K562 (cell line): ENCODE data around the gene IBTK. TPM values are rescaled to one million over a fixed set of nuclear protein-coding genes. Genes with fewer than 3 reads are reported as not detected.

Experiments
- ARID1B ChIP-seq: fragments of 450-650 bp; IDR thresholded peaks from 2 replicates; pipeline ENCODE4 v1.6.1; 2016; ENCODE audit warnings: antibody characterized with exemption, mild to moderate bottlenecking, inconsistent platforms
- CBFB ChIP-seq: sonication (generic); formaldehyde crosslinking; IDR thresholded peaks from 2 replicates; pipeline ENCODE4 v1.4.0; 2020; ENCODE audit warnings: mild to moderate bottlenecking, missing genetic modification reagents
- CCNT2 ChIP-seq: IDR thresholded peaks from 2 replicates; pipeline ENCODE4 v1.6.1; 2011; ENCODE audit warnings: borderline replicate concordance, low read depth, mild to moderate bottlenecking, moderate library complexity, mixed read lengths, low read length; ENCODE audit not compliant: insufficient read length; ENCODE audit errors: extremely low read depth
- CEBPG ChIP-seq, 3 experiments: fragments of 200-800 bp in 1 of 3; sonication (Bioruptor generic) in 1 of 3; sonication (generic) in 1 of 3; formaldehyde crosslinking in 1 of 3; IDR thresholded peaks in 2 of 3; conservative IDR thresholded peaks in 1 of 3; 2 replicates each; pipeline versions ENCODE4 v1.6.1 to v1.8.0; 2016 to 2022; ENCODE audit warnings: missing compliant biosample characterization in 2 of 3, missing genetic modification characterization in 2 of 3, mild to moderate bottlenecking in 1 of 3, missing genetic modification reagents in 1 of 3
- FUS ChIP-seq: fragments of 200-400 bp; formaldehyde crosslinking; optimal IDR thresholded peaks from 2 replicates; pipeline ENCODE3; 2017; ENCODE audit warnings: low read depth, low read length
- MED1 ChIP-seq: sonication (generic); formaldehyde crosslinking; IDR thresholded peaks from 2 replicates; pipeline ENCODE4 v1.8.1; 2023; ENCODE audit warnings: missing genetic modification reagents, borderline replicate concordance
- MEF2D ChIP-seq: conservative IDR thresholded peaks from 2 replicates; pipeline ENCODE4 v1.6.1; 2016; ENCODE audit warnings: low read depth, missing genetic modification characterization, missing compliant biosample characterization
- MTA3 ChIP-seq: fragments of 450-650 bp; formaldehyde crosslinking; IDR thresholded peaks from 2 replicates; pipeline ENCODE4 v1.6.1; 2017; ENCODE audit warnings: mild to moderate bottlenecking, borderline replicate concordance
- MTF1 ChIP-seq: fragments of 250-450 bp; sonication (Bioruptor Pico); IDR thresholded peaks from 2 replicates; pipeline ENCODE4 v1.9.0; 2021; ENCODE audit warnings: moderate library complexity, mild to moderate bottlenecking, inconsistent platforms, borderline replicate concordance
- POLR2H ChIP-seq: IDR thresholded peaks from 2 replicates; pipeline ENCODE4 v1.6.1; 2016; ENCODE audit warnings: missing genetic modification characterization, low read depth, mild to moderate bottlenecking, control low read depth, missing compliant biosample characterization, moderate library complexity
- RBM34 ChIP-seq: fragments of 200-400 bp; formaldehyde crosslinking; IDR thresholded peaks from 2 replicates; pipeline ENCODE4 v1.6.1; 2018; ENCODE audit warnings: low read length, borderline replicate concordance; ENCODE audit not compliant: insufficient read depth
- TCF3 ChIP-seq: sonication (generic); formaldehyde crosslinking; IDR thresholded peaks from 2 replicates; pipeline ENCODE4 v1.4.0; 2020; ENCODE audit warnings: mild to moderate bottlenecking, missing genetic modification reagents
- ZNF174 ChIP-seq: fragments of 250-450 bp; sonication (Bioruptor Pico); IDR thresholded peaks from 2 replicates; pipeline ENCODE4 v1.4.0; 2020; ENCODE audit warnings: mild to moderate bottlenecking
- ZNF354B ChIP-seq: fragments of 250-450 bp; sonication (Bioruptor Pico); IDR thresholded peaks from 2 replicates; pipeline ENCODE4 v1.4.0; 2020
- polyA plus RNA-seq, 8 experiments: library from polyadenylated mRNA; depleted of rRNA in 4 of 8; stranded (reverse) in 5 of 8; unstranded in 3 of 8; fragments of >200 nt; fragmentation: Nextera tagmentation in 2 of 8; fragmentation: Illumina TruSeq in 1 of 8; extraction: Ambion mirVana in 2 of 8; extraction: Trizol in 1 of 8; gene quantifications; 2 replicates each; pipeline versions ENCODE4 v1.2.1 to v1.2.3, GENCODE V29; 2011 to 2014; ENCODE audit warnings: inconsistent platforms in 1 of 8, missing spikeins in 1 of 8
- total RNA-seq, 7 experiments: library from RNA; depleted of rRNA in 6 of 7; stranded (reverse); fragments of >200 nt in 6 of 7; fragmentation: Illumina TruSeq in 2 of 7; extraction: Trizol in 2 of 7; gene quantifications; 2 replicates each; pipeline versions ENCODE4 v1.2.1 to v1.2.3, GENCODE V29; 2011 to 2021; ENCODE audit warnings: low replicate concordance in 1 of 7
- TF ChIP-seq, protein P1 (sequence below), 2 experiments: fragments of 450-650 bp in 1 of 2; sonication (generic) in 1 of 2; formaldehyde crosslinking in 1 of 2; IDR thresholded peaks in 1 of 2; conservative IDR thresholded peaks in 1 of 2; 2 replicates each; pipeline versions ENCODE4 v1.6.1 to v1.8.1; 2016 to 2023; ENCODE audit warnings: mild to moderate bottlenecking in 2 of 2, moderate library complexity in 2 of 2, inconsistent platforms in 1 of 2, missing genetic modification reagents in 1 of 2
- TF ChIP-seq, protein P2 (sequence below): sonication (generic); formaldehyde crosslinking; IDR thresholded peaks from 2 replicates; pipeline ENCODE4 v1.8.0; 2023; ENCODE audit warnings: mild to moderate bottlenecking, missing genetic modification reagents
- TF ChIP-seq, protein P3 (sequence below): IDR thresholded peaks from 3 replicates; pipeline ENCODE4 v1.6.1; 2011; ENCODE audit warnings: borderline replicate concordance, mild to moderate bottlenecking, moderate library complexity; ENCODE audit not compliant: insufficient read length; ENCODE audit errors: extremely low read depth

The IBTK gene
- total and polyA plus RNA-seq, 9 of the 15 experiments (the other 6 are each of a cell fraction or from before 2014, with no cell fraction given), result 13.2 to 36.4 (median 21.8) TPM

DNA sequence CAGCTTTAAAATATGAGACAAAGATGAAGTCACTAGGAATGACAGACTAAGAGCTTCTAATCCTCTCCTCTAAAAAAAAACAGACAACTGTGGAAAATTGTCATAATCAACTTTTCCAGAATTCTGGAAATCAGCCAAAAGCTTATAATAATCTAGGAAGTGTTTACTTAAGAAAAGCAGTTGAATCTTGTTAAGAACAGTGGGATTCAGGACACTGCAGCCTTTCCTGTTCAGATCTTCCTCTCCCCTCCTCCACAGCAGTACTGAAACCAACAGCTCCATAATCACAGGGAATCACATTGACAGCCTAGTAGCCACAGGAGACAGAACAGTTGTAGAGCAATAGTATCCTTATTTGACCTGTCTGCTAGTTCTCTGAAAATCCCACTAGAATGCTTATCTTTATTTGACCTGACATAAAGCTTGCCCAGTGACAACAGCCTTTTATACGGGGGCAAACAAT, 41.6 kb downstream of the IBTK start (continued):
- TF ChIP-seq TCF3 (CRISPR knock-in tag), result peak; percentile 87
- no peak for TF ChIP-seq ZNF354B
- no peak for TF ChIP-seq FUS
- TF ChIP-seq, protein P1, sequence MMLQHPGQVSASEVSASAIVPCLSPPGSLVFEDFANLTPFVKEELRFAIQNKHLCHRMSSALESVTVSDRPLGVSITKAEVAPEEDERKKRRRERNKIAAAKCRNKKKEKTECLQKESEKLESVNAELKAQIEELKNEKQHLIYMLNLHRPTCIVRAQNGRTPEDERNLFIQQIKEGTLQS (IDR thresholded peaks at IDR 0.05), result no peak
- TF ChIP-seq, protein P1 (CRISPR knock-in tag; conservative IDR thresholded peaks at IDR 0.05), result no peak
- TF ChIP-seq MEF2D (tag), result 0 out of 2 replicates have a peak, but pooled peaks have one; percentile 33
- peak; percentile 88 for TF ChIP-seq CCNT2
- TF ChIP-seq MTF1 (CRISPR knock-in tag), result no peak
- TF ChIP-seq ZNF174 (CRISPR knock-in tag), result no peak
- TF ChIP-seq, protein P2, sequence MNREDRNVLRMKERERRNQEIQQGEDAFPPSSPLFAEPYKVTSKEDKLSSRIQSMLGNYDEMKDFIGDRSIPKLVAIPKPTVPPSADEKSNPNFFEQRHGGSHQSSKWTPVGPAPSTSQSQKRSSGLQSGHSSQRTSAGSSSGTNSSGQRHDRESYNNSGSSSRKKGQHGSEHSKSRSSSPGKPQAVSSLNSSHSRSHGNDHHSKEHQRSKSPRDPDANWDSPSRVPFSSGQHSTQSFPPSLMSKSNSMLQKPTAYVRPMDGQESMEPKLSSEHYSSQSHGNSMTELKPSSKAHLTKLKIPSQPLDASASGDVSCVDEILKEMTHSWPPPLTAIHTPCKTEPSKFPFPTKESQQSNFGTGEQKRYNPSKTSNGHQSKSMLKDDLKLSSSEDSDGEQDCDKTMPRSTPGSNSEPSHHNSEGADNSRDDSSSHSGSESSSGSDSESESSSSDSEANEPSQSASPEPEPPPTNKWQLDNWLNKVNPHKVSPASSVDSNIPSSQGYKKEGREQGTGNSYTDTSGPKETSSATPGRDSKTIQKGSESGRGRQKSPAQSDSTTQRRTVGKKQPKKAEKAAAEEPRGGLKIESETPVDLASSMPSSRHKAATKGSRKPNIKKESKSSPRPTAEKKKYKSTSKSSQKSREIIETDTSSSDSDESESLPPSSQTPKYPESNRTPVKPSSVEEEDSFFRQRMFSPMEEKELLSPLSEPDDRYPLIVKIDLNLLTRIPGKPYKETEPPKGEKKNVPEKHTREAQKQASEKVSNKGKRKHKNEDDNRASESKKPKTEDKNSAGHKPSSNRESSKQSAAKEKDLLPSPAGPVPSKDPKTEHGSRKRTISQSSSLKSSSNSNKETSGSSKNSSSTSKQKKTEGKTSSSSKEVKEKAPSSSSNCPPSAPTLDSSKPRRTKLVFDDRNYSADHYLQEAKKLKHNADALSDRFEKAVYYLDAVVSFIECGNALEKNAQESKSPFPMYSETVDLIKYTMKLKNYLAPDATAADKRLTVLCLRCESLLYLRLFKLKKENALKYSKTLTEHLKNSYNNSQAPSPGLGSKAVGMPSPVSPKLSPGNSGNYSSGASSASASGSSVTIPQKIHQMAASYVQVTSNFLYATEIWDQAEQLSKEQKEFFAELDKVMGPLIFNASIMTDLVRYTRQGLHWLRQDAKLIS (CRISPR knock-in tag), result no peak
- no peak for TF ChIP-seq POLR2H (tag)
- no peak for TF ChIP-seq CEBPG (CRISPR knock-in tag; IDR thresholded peaks at IDR 0.05)
- TF ChIP-seq CEBPG (tag; conservative IDR thresholded peaks at IDR 0.05 in 1 of 2, IDR thresholded peaks at IDR 0.05 in 1 of 2), result no peak
- TF ChIP-seq ARID1B, result peak; percentile 95
- TF ChIP-seq, protein P3, sequence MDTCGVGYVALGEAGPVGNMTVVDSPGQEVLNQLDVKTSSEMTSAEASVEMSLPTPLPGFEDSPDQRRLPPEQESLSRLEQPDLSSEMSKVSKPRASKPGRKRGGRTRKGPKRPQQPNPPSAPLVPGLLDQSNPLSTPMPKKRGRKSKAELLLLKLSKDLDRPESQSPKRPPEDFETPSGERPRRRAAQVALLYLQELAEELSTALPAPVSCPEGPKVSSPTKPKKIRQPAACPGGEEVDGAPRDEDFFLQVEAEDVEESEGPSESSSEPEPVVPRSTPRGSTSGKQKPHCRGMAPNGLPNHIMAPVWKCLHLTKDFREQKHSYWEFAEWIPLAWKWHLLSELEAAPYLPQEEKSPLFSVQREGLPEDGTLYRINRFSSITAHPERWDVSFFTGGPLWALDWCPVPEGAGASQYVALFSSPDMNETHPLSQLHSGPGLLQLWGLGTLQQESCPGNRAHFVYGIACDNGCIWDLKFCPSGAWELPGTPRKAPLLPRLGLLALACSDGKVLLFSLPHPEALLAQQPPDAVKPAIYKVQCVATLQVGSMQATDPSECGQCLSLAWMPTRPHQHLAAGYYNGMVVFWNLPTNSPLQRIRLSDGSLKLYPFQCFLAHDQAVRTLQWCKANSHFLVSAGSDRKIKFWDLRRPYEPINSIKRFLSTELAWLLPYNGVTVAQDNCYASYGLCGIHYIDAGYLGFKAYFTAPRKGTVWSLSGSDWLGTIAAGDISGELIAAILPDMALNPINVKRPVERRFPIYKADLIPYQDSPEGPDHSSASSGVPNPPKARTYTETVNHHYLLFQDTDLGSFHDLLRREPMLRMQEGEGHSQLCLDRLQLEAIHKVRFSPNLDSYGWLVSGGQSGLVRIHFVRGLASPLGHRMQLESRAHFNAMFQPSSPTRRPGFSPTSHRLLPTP, result no peak
- TF ChIP-seq MTA3, result peak; percentile 55; the same call in 1 of the 2 replicates
- TF ChIP-seq MED1, result no peak
- no peak for TF ChIP-seq RBM34
- no peak for TF ChIP-seq CBFB (CRISPR knock-in tag)
